Measurements from ENCODE around the gene DGKQ.

DGKQ gene

GRCh38 chr4:961351-962230 is 11.8 kb downstream of the DGKQ start:
- no peak for DNase-seq

GRCh38 chr4:960636-961350 is 12.6 kb downstream of the DGKQ start:
- no peak for DNase-seq

- no peak for DNase-seq
Observed at GRCh38 chr4:960140-960635, 13.2 kb downstream of the DGKQ start.

GRCh38 chr4:959338-960139 is 13.8 kb downstream of the DGKQ start:
- no peak for DNase-seq

- no peak for DNase-seq
Observed at GRCh38 chr4:958696-959337, 14.6 kb downstream of the DGKQ start.

- no peak for DNase-seq
Observed at GRCh38 chr4:958314-958665, 15.1 kb downstream of the DGKQ start.

GRCh38 chr4:957581-958313 is 15.6 kb downstream of the DGKQ start:
- no peak for DNase-seq

GRCh38 chr4:957231-957580 is 16.2 kb downstream of the DGKQ start:
- no peak for DNase-seq

GRCh38 chr4:956531-957230 is 16.7 kb downstream of the DGKQ start:
- no peak for DNase-seq

- no peak for DNase-seq
Observed at GRCh38 chr4:955931-956381, 17.4 kb downstream of the DGKQ start.

- no peak for DNase-seq
Observed at GRCh38 chr4:955161-955921, 18.0 kb downstream of the DGKQ start.

GRCh38 chr4:954211-955020 is 19.0 kb downstream of the DGKQ start:
- DNase-seq = no peak

GRCh38 chr4:953574-953915 is 19.8 kb downstream of the DGKQ start:
- no peak for DNase-seq

- DNase-seq = no peak
Observed at GRCh38 chr4:952881-953573, 20.3 kb downstream of the DGKQ start.

- DNase-seq = no peak
Observed at GRCh38 chr4:951594-952468, 21.5 kb downstream of the DGKQ start.

GRCh38 chr4:951186-951585 is 22.2 kb downstream of the DGKQ start:
- no peak for DNase-seq

GRCh38 chr4:950136-951020 is 23.0 kb downstream of the DGKQ start:
- no peak for DNase-seq
